IMR-90 (cell line): ENCODE measurements around the gene TNS2. TPM values are rescaled to one million over a fixed set of nuclear protein-coding genes. Genes with fewer than 3 reads are reported as not detected.

Source experiments
- ATAC-seq: fragments of 200-7000 bp; cut with Tn5 transposase; 2 replicates; pipeline ENCODE4 v1.9.1; 2020; ENCODE audit warnings: low read depth, mild to moderate bottlenecking, moderate library complexity
- BruUV-seq: library from RNA; stranded (reverse); fragments of 400-500 nt; replicated peaks from 2 replicates; lab custom pipeline; 2021; lab: Mats Ljungman, UMichigan
- CTCF ChIA-PET: fragments of 300-600 bp; formaldehyde crosslinking; extraction: SDS; loops from one replicate; lab custom pipeline; 2021; ENCODE audit warnings: antibody characterized with exemption; lab: Yijun Ruan, JAX
- POLR2A ChIA-PET: fragments of 300-600 bp; sonication (Branson Sonifier 250); formaldehyde crosslinking; loops from one replicate; lab custom pipeline; 2022; ENCODE audit warnings: antibody characterized with exemption; ENCODE audit not compliant: unreplicated experiment; lab: Charles Lee
- DNase-seq: peaks from one replicate; pipeline ENCODE4 v3.0.0; 2013
- H2AFZ ChIP-seq: replicated peaks from 2 replicates; pipeline ENCODE3; 2013; ENCODE audit warnings: low read length, mild to moderate bottlenecking; ENCODE audit not compliant: poor library complexity
- H2AK5ac ChIP-seq: 2 replicates; pipeline ENCODE4 v1.6.1; 2013; ENCODE audit warnings: low read depth, low read length, inconsistent platforms
- H2AK9ac ChIP-seq: replicated peaks from 2 replicates; pipeline ENCODE3; 2013; ENCODE audit warnings: mild to moderate bottlenecking, low read depth, low read length, moderate library complexity; ENCODE audit not compliant: poor library complexity
- H2BK120ac ChIP-seq: 2 replicates; pipeline ENCODE4 v1.6.1; 2013; ENCODE audit warnings: low read depth, low read length, inconsistent platforms
- H2BK15ac ChIP-seq: 3 replicates; pipeline ENCODE4 v1.6.1; 2013; ENCODE audit warnings: low read depth, low read length, inconsistent platforms
- H2BK20ac ChIP-seq: 2 replicates; pipeline ENCODE4 v1.6.1; 2013; ENCODE audit warnings: low read depth, mild to moderate bottlenecking, inconsistent platforms, low read length, moderate library complexity
- H2BK5ac ChIP-seq: 2 replicates; pipeline ENCODE4 v1.6.1; 2013; ENCODE audit warnings: mild to moderate bottlenecking, low read depth, low read length, inconsistent platforms; ENCODE audit not compliant: poor library complexity, severe bottlenecking
- H3K14ac ChIP-seq: replicated peaks from 2 replicates; pipeline ENCODE4 v1.6.1; 2013; ENCODE audit warnings: low read depth, low read length, inconsistent platforms
- H3K18ac ChIP-seq: 2 replicates; pipeline ENCODE4 v1.6.1; 2013; ENCODE audit warnings: low read depth, low read length, control low read depth
- H3K23ac ChIP-seq: 2 replicates; pipeline ENCODE4 v1.6.1; 2013; ENCODE audit warnings: low read depth, low read length, inconsistent platforms
- H3K27ac ChIP-seq: 2 replicates; pipeline ENCODE4 v1.5.1; 2013; ENCODE audit warnings: mild to moderate bottlenecking, control low read depth, low read length; ENCODE audit not compliant: insufficient read depth
- H3K27me3 ChIP-seq: 2 replicates; pipeline ENCODE4 v1.6.1; 2013; ENCODE audit warnings: low read length; ENCODE audit not compliant: control insufficient read depth, insufficient read depth
- H3K36me3 ChIP-seq: 2 replicates; pipeline ENCODE4 v1.6.1; 2013; ENCODE audit warnings: low read length, mixed read lengths; ENCODE audit not compliant: control insufficient read depth, insufficient read depth
- H3K4ac ChIP-seq: 2 replicates; pipeline ENCODE4 v1.6.1; 2013; ENCODE audit warnings: low read depth, low read length, inconsistent platforms
- H3K4me1 ChIP-seq: 2 replicates; pipeline ENCODE4 v1.6.1; 2013; ENCODE audit warnings: low read length, mixed read lengths; ENCODE audit not compliant: control insufficient read depth, insufficient read depth
- H3K4me2 ChIP-seq: 2 replicates; pipeline ENCODE4 v1.6.1; 2013; ENCODE audit warnings: low read depth, mild to moderate bottlenecking, control low read depth, low read length, moderate library complexity
- H3K4me3 ChIP-seq: 2 replicates; pipeline ENCODE4 v1.5.1; 2013; ENCODE audit warnings: low read depth, mild to moderate bottlenecking, control low read depth, low read length, moderate library complexity; ENCODE audit not compliant: insufficient read depth
- H3K56ac ChIP-seq: 2 replicates; pipeline ENCODE4 v1.6.1; 2013; ENCODE audit warnings: low read length, inconsistent platforms; ENCODE audit not compliant: insufficient read depth; ENCODE audit errors: extremely low read depth
- H3K79me1 ChIP-seq, 2 experiments: 2 replicates each; pipeline ENCODE4 v1.6.1; 2013; ENCODE audit warnings: low read length in 2 of 2, inconsistent platforms in 1 of 2, low read depth in 1 of 2
- H3K9ac ChIP-seq: 2 replicates; pipeline ENCODE4 v1.6.1; 2013; ENCODE audit warnings: low read depth, low read length, control low read depth
- H3K9me1 ChIP-seq: 2 replicates; pipeline ENCODE4 v1.6.1; 2013; ENCODE audit warnings: low read length, inconsistent platforms; ENCODE audit not compliant: insufficient read depth
- H3K9me3 ChIP-seq: 2 replicates; pipeline ENCODE4 v1.6.1; 2013; ENCODE audit warnings: low read length; ENCODE audit not compliant: control insufficient read depth, insufficient read depth
- H4K20me1 ChIP-seq: 2 replicates; pipeline ENCODE4 v1.6.1; 2013; ENCODE audit warnings: low read length, inconsistent platforms; ENCODE audit not compliant: insufficient read depth
- H4K5ac ChIP-seq: 2 replicates; pipeline ENCODE4 v1.6.1; 2013; ENCODE audit warnings: mild to moderate bottlenecking, low read depth, low read length, control low read depth
- H4K8ac ChIP-seq, 2 experiments: 2 replicates each; pipeline ENCODE4 v1.6.1; 2013; ENCODE audit warnings: low read depth in 2 of 2, low read length in 2 of 2, control low read depth in 1 of 2, inconsistent platforms in 1 of 2
- H4K91ac ChIP-seq: 2 replicates; pipeline ENCODE4 v1.6.1; 2013; ENCODE audit warnings: low read depth, low read length, inconsistent platforms; ENCODE audit not compliant: insufficient read depth
- BHLHE40 ChIP-seq: fragments of 150-350 bp; IDR thresholded peaks from 2 replicates; pipeline ENCODE4 v1.6.1; 2016; ENCODE audit warnings: mild to moderate bottlenecking, low read depth, low read length
- CTCF ChIP-seq: conservative IDR thresholded peaks from 2 replicates; pipeline ENCODE4 v1.5.1; 2012; ENCODE audit warnings: mild to moderate bottlenecking, low read depth, low read length, improper control_type of control experiment
- ELK1 ChIP-seq: fragments of 150-350 bp; IDR thresholded peaks from 2 replicates; pipeline ENCODE4 v1.6.1; 2016; ENCODE audit warnings: low read depth, mild to moderate bottlenecking, low read length, moderate library complexity, borderline replicate concordance
- FOS ChIP-seq: fragments of 150-350 bp; IDR thresholded peaks from 2 replicates; pipeline ENCODE4 v1.6.1; 2016; ENCODE audit warnings: low read depth, low read length
- MAZ ChIP-seq: IDR thresholded peaks from 2 replicates; pipeline ENCODE4 v1.6.1; 2012; ENCODE audit warnings: low read depth, mild to moderate bottlenecking, low read length, improper control_type of control experiment, moderate library complexity, borderline replicate concordance
- MXI1 ChIP-seq: IDR thresholded peaks from 2 replicates; pipeline ENCODE4 v1.6.1; 2012; ENCODE audit warnings: low read depth, mild to moderate bottlenecking, low read length, moderate library complexity, borderline replicate concordance
- POLR2A ChIP-seq: IDR thresholded peaks from 2 replicates; pipeline ENCODE4 v1.6.1; 2012; ENCODE audit warnings: mild to moderate bottlenecking, low read depth, low read length
- RFX5 ChIP-seq: IDR thresholded peaks from 2 replicates; pipeline ENCODE4 v1.8.0; 2012; ENCODE audit warnings: low read depth, mild to moderate bottlenecking, low read length, moderate library complexity
- SMC3 ChIP-seq: fragments of 150-350 bp; IDR thresholded peaks from 2 replicates; pipeline ENCODE4 v1.6.1; 2016; ENCODE audit warnings: low read depth, mild to moderate bottlenecking, antibody characterized with exemption, low read length, moderate library complexity
- WGBS, 2 experiments: methylation state at CpG; one replicate each; pipeline versions ENCODE4 v1.1.5 to v1.1.7; 2013; ENCODE audit warnings: missing lambda C conversion rate in 2 of 2; ENCODE audit not compliant: insufficient read length in 1 of 2; ENCODE audit errors: extremely low coverage in 2 of 2; 5-methylcytosine and 5-hydroxymethylcytosine counted together
- dilution Hi-C: fragments of 300-500 bp; cut with HindIII; formaldehyde crosslinking; loops from one replicate; pipeline ENCODE4 v1.14.3; 2018; ENCODE audit warnings: low sequenced_read_pairs; ENCODE audit not compliant: unreplicated experiment
- in situ Hi-C: fragments of 300-500 bp; cut with MboI; formaldehyde crosslinking; loops from 3 replicates; pipeline ENCODE4 v1.14.3; 2019; ENCODE audit warnings: low sequenced_read_pairs, inconsistent platforms, mixed read lengths
- intact Hi-C: fragments of 100-400 bp; cut with micrococcal nuclease; formaldehyde crosslinking; loops from 2 replicates; pipeline ENCODE4 v1.10.0; 2022
- polyA plus RNA-seq, 3 experiments: library from polyadenylated mRNA; depleted of rRNA; stranded (reverse); fragments of >200 nt; gene quantifications; 2 replicates each; pipeline ENCODE4 v1.2.3, GENCODE V29; 2012; ENCODE audit warnings: low replicate concordance in 1 of 3
- total RNA-seq: library from RNA; depleted of rRNA; stranded (reverse); fragments of >200 nt; gene quantifications from 2 replicates; pipeline ENCODE4 v1.2.3, GENCODE V29; 2012

The TNS2 gene
- total and polyA plus RNA-seq, 2 of the 4 experiments (the other 2 are of a cell fraction): 10.4 to 67.2 TPM

- TF ChIP-seq CTCF: no peak
- no peak for TF ChIP-seq BHLHE40
- no peak for TF ChIP-seq POLR2A
These were observed 6.4 kb downstream of the TNS2 start (continued) for GRCh38 chr12:53056296-53056695.

GRCh38 chr12:53056901-53057300 lies 7.0 kb downstream of the TNS2 start:
- Histone ChIP-seq H2AFZ (no peak overlapping the region), H2BK15ac (no peak overlapping the region), H3K56ac (no peak overlapping the region), H2BK5ac (no peak overlapping the region), H4K8ac (no peak overlapping the region), H3K4me2 (no peak overlapping the region), H3K27me3 (no peaks in the 10 kb centered on the region), H3K9me3 (no peaks in the 10 kb centered on the region), H3K23ac (no peak overlapping the region), H3K27ac (no peak overlapping the region), H4K5ac (no peak overlapping the region), H3K14ac (no peak overlapping the region), H4K91ac (no peak overlapping the region), H2BK120ac (no peak overlapping the region), H3K79me1 (peaks cover 0 to 44% of the 10 kb centered on the region in 2 experiments; a peak in 3 of 4 replicates), H3K4me1 (peaks cover 27% of the 10 kb centered on the region), H3K4ac (no peak overlapping the region), H2AK5ac (no peak overlapping the region), H3K9ac (no peak overlapping the region), H3K36me3 (peaks cover 75% of the 10 kb centered on the region), H3K4me3 (no peak overlapping the region), H3K9me1 (peaks cover 18% of the 10 kb centered on the region), H4K20me1 (peaks cover 5% of the 10 kb centered on the region; the same call in 1 of the 2 replicates), H3K18ac (no peak overlapping the region), H2BK20ac (no peak overlapping the region), H2AK9ac (no peak overlapping the region)
- DNase-seq (no peak), ATAC-seq (no peak)
- BruUV-seq: no TSS peak
- TF ChIP-seq BHLHE40: no peak
- TF ChIP-seq SMC3: no peak
- no peak for TF ChIP-seq RFX5
- no peak for TF ChIP-seq FOS
- no peak for TF ChIP-seq ELK1
- no peak for TF ChIP-seq MXI1
- TF ChIP-seq POLR2A: no peak
- TF ChIP-seq MAZ: no peak
- CTCF ChIA-PET: interaction anchor here (1.0 kb wide), 1 partner anchor 9 kb away, joined by 3 read pairs; no protein-coding TSS in a partner anchor
- no CpG with 5 or more reads among the region's 7 CpGs for WGBS, 2 experiments
- intact Hi-C loops (no loop called here), in situ Hi-C loops (no loop called here), dilution Hi-C loops (no loop called here)
- POLR2A ChIA-PET: no interaction called here
